Kidney (tissue), 14 donors: ENCODE results near the gene TNFRSF12A. TPM values are rescaled to one million over a fixed set of nuclear protein-coding genes. Genes with fewer than 3 reads are reported as not detected.
A peak's percentile ranks its signal among the peaks of the same experiment; 100 is the strongest.

Source experiments
- DNase-seq, 5 donors: peaks; one replicate each; pipeline ENCODE4 v3.0.0-alpha.2; 2013 to 2020
- FAIRE-seq: peaks from 2 replicates; lab custom pipeline; 2012; peaks lifted over from hg19 to GRCh38; lab: Jason Lieb, UNC
- H3K27ac ChIP-seq, 2 donors: one replicate each; pipeline ENCODE4 v1.7.0; 2013; ENCODE audit warnings: low read depth in 2 of 2, low read length in 2 of 2, inconsistent platforms in 1 of 2
- H3K27me3 ChIP-seq: one replicate; pipeline ENCODE4 v1.7.1; 2013; ENCODE audit warnings: low read length, inconsistent platforms; ENCODE audit not compliant: control insufficient read depth, insufficient read depth
- H3K36me3 ChIP-seq, 3 donors: one replicate each; pipeline versions ENCODE4 v1.7.0 to v1.7.1; 2013; ENCODE audit warnings: low read length in 3 of 3, control low read depth in 1 of 3, inconsistent platforms in 1 of 3; ENCODE audit not compliant: insufficient read depth in 3 of 3, control insufficient read depth in 2 of 3
- H3K4me1 ChIP-seq, 3 donors: one replicate each; pipeline versions ENCODE4 v1.7.0 to v1.7.1; 2013; ENCODE audit warnings: low read length in 3 of 3, inconsistent platforms in 1 of 3, low read depth in 1 of 3; ENCODE audit not compliant: control insufficient read depth in 2 of 3, insufficient read depth in 2 of 3
- H3K4me3 ChIP-seq, 3 donors: one replicate each; pipeline versions ENCODE4 v1.7.0 to v1.8.1; 2013; ENCODE audit warnings: low read length in 3 of 3, control low read depth in 1 of 3, inconsistent platforms in 1 of 3
- H3K9ac ChIP-seq, 3 donors: one replicate each; pipeline versions ENCODE4 v1.7.0 to v1.7.1; 2013; ENCODE audit warnings: low read length in 3 of 3, control low read depth in 1 of 3, inconsistent platforms in 1 of 3
- H3K9me3 ChIP-seq, 3 donors: one replicate each; pipeline versions ENCODE4 v1.7.0 to v1.7.1; 2013; ENCODE audit warnings: low read length in 3 of 3, control low read depth in 1 of 3, inconsistent platforms in 1 of 3; ENCODE audit not compliant: control insufficient read depth in 2 of 3, insufficient read depth in 1 of 3
- intact Hi-C: fragments of 100-400 bp; cut with DNase I; formaldehyde crosslinking; loops from one replicate; pipeline ENCODE4 v1.11.1; 2022
- polyA plus RNA-seq: library from polyadenylated mRNA; stranded (reverse); fragments of 350-450 nt; fragmentation: Illumina TruSeq; extraction: RNeasy Lipid Tissue Mini Kit (QIAGEN cat#74804); gene quantifications from one replicate; pipeline ENCODE4 v1.2.3, GENCODE V29; 2014; ENCODE audit warnings: low read depth, low replicate concordance; ENCODE audit not compliant: insufficient read depth
- total RNA-seq: library from RNA; stranded (reverse); fragmentation: NEBNext Ultra II Directional; extraction: Animal tissue kit (Norgen Biotek cat#: 25700); gene quantifications from one replicate; pipeline ENCODE4 v1.2.1, GENCODE V29; 2021
- TF ChIP-seq, protein P1 (sequence below): IDR thresholded peaks from 3 replicates; pipeline ENCODE4 v1.5.1; 2012; ENCODE audit warnings: mild to moderate bottlenecking, moderate library complexity, borderline replicate concordance; ENCODE audit not compliant: insufficient read depth; ENCODE audit errors: extremely low read depth
- donor health status: control.
- donor health status: control.
- donor health status: control.
- donor health status: control.
- donor health status: control.
- donor health status: DM: yes; HTN: yes; CAD: no.
- donor health status: Normal renal cell carcinoma (clear cell type).

TNFRSF12A gene
- total and polyA plus RNA-seq, 2 donors from 2014 or later = 87.3 to 114 TPM

DNA sequence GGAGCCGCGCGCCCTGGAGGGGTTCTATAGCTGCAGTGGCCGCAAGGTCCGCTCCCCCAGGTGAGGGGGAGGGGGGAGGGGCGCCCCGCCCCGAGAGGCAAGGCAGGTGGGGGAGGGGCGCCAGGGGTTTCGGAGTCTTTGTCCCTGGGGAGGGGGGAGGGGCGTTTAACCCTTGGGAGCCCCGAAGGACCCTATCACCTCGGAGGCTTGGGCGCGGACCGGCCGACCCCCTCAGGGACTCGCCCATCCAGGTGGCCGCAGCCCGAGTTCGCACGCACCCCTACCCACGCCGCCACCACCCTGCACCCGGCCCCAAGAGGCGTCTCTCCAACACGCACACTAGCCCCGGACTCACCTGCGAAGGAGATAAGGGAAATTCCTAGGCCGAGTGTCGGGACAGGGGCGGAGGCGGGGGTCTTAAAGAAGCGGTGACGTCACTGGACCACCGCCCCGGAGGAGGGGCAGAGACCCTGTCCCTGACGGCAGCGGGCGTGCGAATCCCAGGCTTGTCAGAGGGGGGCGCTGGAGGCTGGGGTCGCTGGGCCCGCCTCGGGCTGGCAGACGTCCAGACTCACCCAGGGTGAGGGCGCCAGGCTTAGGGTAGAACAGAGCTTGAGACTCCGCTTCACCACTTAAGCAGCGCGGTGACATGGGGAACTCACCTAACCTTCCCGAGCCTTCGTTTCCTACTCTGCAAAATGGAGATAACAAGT, 2.2 kb upstream of the TNFRSF12A start, which contains the start of gene CLDN6:
TSS of gene CLDN6 (minus strand) at position 390 of the 713 bp plus-strand sequence. CDS start 2,162 bp downstream, outside the sequence.
- Histone ChIP-seq H3K27me3 (peaks cover 4% of the 10 kb centered on the region), H3K4me3 (peak within 1 kb of the TSS in 1 of 3 donors; percentile 16), H3K36me3 (no peaks in the 10 kb centered on the region), H3K27ac (no peak within 1 kb of the TSS), H3K9ac (no peak within 1 kb of the TSS), H3K9me3 (no peaks in the 10 kb centered on the region), H3K4me1 (peaks cover 0 to 19% (median 18%) of the 10 kb centered on the region in 3 donors)
- FAIRE-seq (no peak), DNase-seq (peak in 4 of 5 donors; percentile 81 to 90 (median 84))
- intact Hi-C loops = no loop called here
- TF ChIP-seq, protein P1, sequence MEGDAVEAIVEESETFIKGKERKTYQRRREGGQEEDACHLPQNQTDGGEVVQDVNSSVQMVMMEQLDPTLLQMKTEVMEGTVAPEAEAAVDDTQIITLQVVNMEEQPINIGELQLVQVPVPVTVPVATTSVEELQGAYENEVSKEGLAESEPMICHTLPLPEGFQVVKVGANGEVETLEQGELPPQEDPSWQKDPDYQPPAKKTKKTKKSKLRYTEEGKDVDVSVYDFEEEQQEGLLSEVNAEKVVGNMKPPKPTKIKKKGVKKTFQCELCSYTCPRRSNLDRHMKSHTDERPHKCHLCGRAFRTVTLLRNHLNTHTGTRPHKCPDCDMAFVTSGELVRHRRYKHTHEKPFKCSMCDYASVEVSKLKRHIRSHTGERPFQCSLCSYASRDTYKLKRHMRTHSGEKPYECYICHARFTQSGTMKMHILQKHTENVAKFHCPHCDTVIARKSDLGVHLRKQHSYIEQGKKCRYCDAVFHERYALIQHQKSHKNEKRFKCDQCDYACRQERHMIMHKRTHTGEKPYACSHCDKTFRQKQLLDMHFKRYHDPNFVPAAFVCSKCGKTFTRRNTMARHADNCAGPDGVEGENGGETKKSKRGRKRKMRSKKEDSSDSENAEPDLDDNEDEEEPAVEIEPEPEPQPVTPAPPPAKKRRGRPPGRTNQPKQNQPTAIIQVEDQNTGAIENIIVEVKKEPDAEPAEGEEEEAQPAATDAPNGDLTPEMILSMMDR = no peak

DNA sequence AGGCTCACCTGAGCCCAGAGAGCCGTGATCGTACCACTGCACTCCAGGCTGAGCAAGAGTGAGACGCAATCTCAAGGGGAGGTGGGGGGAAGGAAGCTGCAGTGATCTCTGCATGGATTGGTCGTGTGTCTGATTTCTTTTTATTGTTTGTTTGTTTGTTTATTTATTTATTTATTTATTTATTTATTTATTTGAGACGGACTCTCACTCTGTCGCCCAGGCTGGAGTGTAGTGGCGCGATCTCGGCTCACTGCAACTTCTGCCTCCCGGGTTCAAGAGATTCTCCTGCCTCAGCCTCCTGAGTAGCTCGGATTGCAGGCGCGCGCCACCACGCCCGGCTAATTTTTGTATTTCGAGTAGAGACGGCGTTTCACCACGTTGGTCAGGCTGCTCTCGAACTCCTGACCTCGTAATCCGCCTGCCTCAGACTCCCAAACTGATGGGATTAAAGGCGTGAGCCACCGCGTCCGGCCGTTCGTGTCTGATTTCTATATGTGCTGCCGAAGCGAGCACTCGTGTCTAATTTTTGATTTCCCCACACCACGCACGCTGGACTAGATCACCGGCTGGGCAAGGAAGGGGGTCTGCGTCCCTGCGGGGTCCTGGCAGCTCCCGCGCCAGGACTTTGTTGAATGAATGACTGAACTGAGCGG, 448 bp upstream of the TNFRSF12A start:
- Histone ChIP-seq H3K27me3 (peaks cover 4% of the 10 kb centered on the region), H3K4me3 (peak overlapping the region; percentile 40 to 64 (median 59)), H3K9ac (peak overlapping the region in 1 of 3 donors; percentile 60), H3K36me3 (no peaks in the 10 kb centered on the region), H3K9me3 (no peaks in the 10 kb centered on the region), H3K4me1 (peaks cover 0 to 23% (median 19%) of the 10 kb centered on the region in 3 donors), H3K27ac (peak overlapping the region in 1 of 2 donors; percentile 98)
- intact Hi-C loops = no loop called here
- DNase-seq (no peak), FAIRE-seq (no peak)
- TF ChIP-seq, protein P1 = no peak

DNA sequence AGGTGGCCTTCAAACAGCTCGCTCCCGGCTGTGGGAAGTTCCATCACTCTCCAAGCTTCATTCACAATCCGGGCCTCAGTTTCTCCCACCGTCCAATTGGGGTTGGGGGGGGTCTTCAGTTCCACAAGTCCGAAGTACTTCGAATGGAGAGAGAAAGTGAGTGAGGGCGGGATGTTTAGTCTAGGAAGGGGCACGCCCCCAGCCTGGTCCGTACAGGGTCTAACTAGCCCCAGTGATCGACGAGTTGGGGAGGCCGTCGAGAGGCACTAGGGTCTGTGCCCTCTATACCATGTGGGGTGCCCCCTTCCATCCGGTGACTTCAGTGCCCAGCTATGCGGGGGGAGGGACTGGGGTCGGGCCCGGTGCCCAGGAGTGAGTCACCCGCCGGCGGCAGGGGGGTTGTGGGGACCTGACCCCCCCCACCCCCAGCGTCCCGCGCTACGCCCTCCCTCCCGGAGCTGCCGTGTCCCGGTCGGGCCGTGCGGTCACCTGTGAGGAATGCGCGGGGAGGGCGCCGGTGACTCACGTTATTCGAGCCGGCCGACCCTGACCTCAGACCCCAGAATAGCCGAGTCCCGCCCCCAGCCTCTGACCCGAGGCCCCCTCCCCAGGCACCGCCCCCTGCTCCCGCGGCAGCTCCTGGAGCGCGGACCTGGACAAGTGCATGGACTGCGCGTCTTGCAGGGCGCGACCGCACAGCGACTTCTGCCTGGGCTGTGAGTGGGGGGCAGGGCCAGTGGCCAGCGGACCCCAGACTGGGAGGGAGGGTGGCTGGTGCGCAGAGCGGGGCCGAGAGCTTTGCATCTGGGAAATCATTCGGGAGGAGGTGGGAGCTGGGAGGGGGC, 658 bp downstream of the TNFRSF12A start:
- Histone ChIP-seq H3K27me3 (peaks cover 4% of the 10 kb centered on the region), H3K4me1 (peaks cover 0 to 23% (median 19%) of the 10 kb centered on the region in 3 donors), H3K27ac (peak overlapping the region; percentile 94 to 98), H3K4me3 (peak overlapping the region; percentile 53 to 90 (median 76)), H3K36me3 (no peaks in the 10 kb centered on the region), H3K9ac (peak overlapping the region; percentile 27 to 98 (median 92)), H3K9me3 (no peaks in the 10 kb centered on the region)
- TF ChIP-seq, protein P1 = no peak
- FAIRE-seq (no peak), DNase-seq (peak; percentile 83 to 97 (median 89))
- intact Hi-C loops = no loop called here
